Skeletal muscle cell (primary cell): ENCODE data around the gene OR51D1.

Source experiments
- DNase-seq: peaks from one replicate; pipeline ENCODE4 v3.0.0-alpha.2; 2010; ENCODE audit warnings: low read depth
- H3K4me3 ChIP-seq: 2 replicates; pipeline ENCODE4 v1.5.1; 2011; ENCODE audit warnings: low read depth, mild to moderate bottlenecking, control low read depth, low read length, moderate library complexity

OR51D1 gene

GRCh38 chr11:4643682-4644081, 6.4 kb downstream of the OR51D1 start, which contains the start of gene OR51E1:
Gene OR51E1 (plus strand): TSS chr11:4643982. CDS start chr11:4652527, 8,545 bp downstream.
- no peak within 1 kb of the TSS for H3K4me3 ChIP-seq
- no peak for DNase-seq

GRCh38 chr11:4644233-4644632, 7.0 kb downstream of the OR51D1 start:
- DNase-seq = no peak
- H3K4me3 ChIP-seq = no peak overlapping the region

GRCh38 chr11:4645974-4646373, 8.7 kb downstream of the OR51D1 start:
- no peak overlapping the region for H3K4me3 ChIP-seq
- DNase-seq = no peak

GRCh38 chr11:4647766-4648165, 10.5 kb downstream of the OR51D1 start:
- H3K4me3 ChIP-seq = no peak overlapping the region
- DNase-seq = no peak

GRCh38 chr11:4654635-4655369, 17.5 kb downstream of the OR51D1 start:
- no peak for DNase-seq
- H3K4me3 ChIP-seq = no peak overlapping the region

- DNase-seq = no peak
- no peak overlapping the region for H3K4me3 ChIP-seq
Measured at GRCh38 chr11:4658629-4659445, 21.6 kb downstream of the OR51D1 start.

- H3K4me3 ChIP-seq = no peak overlapping the region
- DNase-seq = no peak
Measured at GRCh38 chr11:4662876-4663275, 25.6 kb downstream of the OR51D1 start.

- no peak for DNase-seq
- H3K4me3 ChIP-seq = no peak overlapping the region
Measured at GRCh38 chr11:4664183-4664582, 26.9 kb downstream of the OR51D1 start.

GRCh38 chr11:4664786-4665185, 27.5 kb downstream of the OR51D1 start:
- DNase-seq = no peak
- H3K4me3 ChIP-seq = no peak overlapping the region

- DNase-seq = no peak
Measured at GRCh38 chr11:4665424-4665823, 28.1 kb downstream of the OR51D1 start.

GRCh38 chr11:4671741-4672140, 34.5 kb downstream of the OR51D1 start:
- DNase-seq = no peak
- no peak overlapping the region for H3K4me3 ChIP-seq

More at GRCh38 chr11:4665424-4665823, 28.1 kb downstream of the OR51D1 start:
- H3K4me3 ChIP-seq = no peak overlapping the region

- no peak overlapping the region for H3K4me3 ChIP-seq
- no peak for DNase-seq
Measured at GRCh38 chr11:4672470-4672869, 35.2 kb downstream of the OR51D1 start.

- no peak overlapping the region for H3K4me3 ChIP-seq
- DNase-seq = no peak
Measured at GRCh38 chr11:4673781-4674180, 36.5 kb downstream of the OR51D1 start.

GRCh38 chr11:4677948-4678347, 40.7 kb downstream of the OR51D1 start:
- DNase-seq = no peak
- H3K4me3 ChIP-seq = no peak overlapping the region

GRCh38 chr11:4680341-4680740, 43.1 kb downstream of the OR51D1 start:
- H3K4me3 ChIP-seq = no peak overlapping the region
- DNase-seq = no peak

GRCh38 chr11:4682623-4683419, 45.5 kb downstream of the OR51D1 start:
- no peak for DNase-seq

GRCh38 chr11:4684631-4685285, 47.5 kb downstream of the OR51D1 start:
- no peak for DNase-seq
- H3K4me3 ChIP-seq = no peak overlapping the region

More at GRCh38 chr11:4682623-4683419, 45.5 kb downstream of the OR51D1 start:
- H3K4me3 ChIP-seq = no peak overlapping the region
